Spinal cord (tissue), 10 donors: ENCODE data around the gene ZNF668. TPM values are rescaled to one million over a fixed set of nuclear protein-coding genes. Genes with fewer than 3 reads are reported as not detected.
"Not testable (repeated sequence)": the region's sequence is repeated elsewhere in the genome, so short reads cannot be mapped to it uniquely, and the experiment has no call there.

ENCODE experiments used
- DNase-seq, 6 donors: peaks; one replicate each; pipeline versions ENCODE4 v3.0.0 to v3.0.0-alpha.2; 2013 to 2015; ENCODE audit warnings: low spot score in 6 of 6, low read depth in 4 of 6
- H3K27ac ChIP-seq: one replicate; pipeline ENCODE4 v1.5.1; 2013; ENCODE audit warnings: low read depth, low read length, control low read depth
- H3K27me3 ChIP-seq: one replicate; pipeline ENCODE4 v1.6.1; 2013; ENCODE audit warnings: low read length; ENCODE audit not compliant: control insufficient read depth, insufficient read depth
- H3K36me3 ChIP-seq: one replicate; pipeline ENCODE4 v1.6.1; 2013; ENCODE audit warnings: low read length; ENCODE audit not compliant: control insufficient read depth, insufficient read depth
- H3K4me1 ChIP-seq: one replicate; pipeline ENCODE4 v1.6.1; 2013; ENCODE audit warnings: low read length; ENCODE audit not compliant: control insufficient read depth, insufficient read depth
- H3K4me3 ChIP-seq: one replicate; pipeline ENCODE4 v1.5.1; 2013; ENCODE audit warnings: low read depth, low read length, control low read depth
- H3K9me3 ChIP-seq: one replicate; pipeline ENCODE4 v1.6.1; 2013; ENCODE audit warnings: low read length; ENCODE audit not compliant: control insufficient read depth, insufficient read depth
- WGBS: methylation state at CpG from one replicate; pipeline ENCODE4 v1.1.5; 2013; ENCODE audit warnings: missing lambda C conversion rate; ENCODE audit not compliant: insufficient coverage; 5-methylcytosine and 5-hydroxymethylcytosine counted together
- polyA plus RNA-seq, 2 donors: library from polyadenylated mRNA; unstranded; fragments of 120-200 nt; gene quantifications; one replicate each; pipeline ENCODE4 v1.2.1, GENCODE V29; 2013; ENCODE audit not compliant: insufficient read length in 2 of 2
- total RNA-seq, 2 donors: library from RNA; depleted of rRNA in 1 of 2; stranded (reverse); fragments of 120-200 nt in 1 of 2; fragments of >200 nt in 1 of 2; gene quantifications; one replicate each; pipeline versions ENCODE4 v1.2.3 to v1.2.4, GENCODE V29; 2013 to 2014
- donor health status: healthy.

ZNF668 gene
- total and polyA plus RNA-seq, 4 donors = 4.9 to 12.6 (median 9.2) TPM

GRCh38 chr16:31020536-31020935, 53.5 kb downstream of the ZNF668 start:
- WGBS = 83% methylated on average over 1 of the region's 3 CpGs
- H3K27me3 ChIP-seq = no peaks in the 10 kb centered on the region
- no peak for DNase-seq
- H3K36me3 ChIP-seq = no peaks in the 10 kb centered on the region
- H3K4me3 ChIP-seq = no peak overlapping the region
- no peaks in the 10 kb centered on the region for H3K4me1 ChIP-seq
- no peak overlapping the region for H3K27ac ChIP-seq
- no peaks in the 10 kb centered on the region for H3K9me3 ChIP-seq

- not testable (repeated sequence) for H3K9me3 ChIP-seq, H3K4me1 ChIP-seq, H3K27ac ChIP-seq, H3K27me3 ChIP-seq, DNase-seq, H3K36me3 ChIP-seq, H3K4me3 ChIP-seq
- no CpG with 5 or more reads among the region's 10 CpGs for WGBS
These were observed 56.3 kb downstream of the ZNF668 start for GRCh38 chr16:31017756-31018155.

- Histone ChIP-seq H3K4me3 (no peak overlapping the region), H3K27me3 (no peaks in the 10 kb centered on the region), H3K27ac (no peak overlapping the region), H3K36me3 (no peaks in the 10 kb centered on the region), H3K9me3 (no peaks in the 10 kb centered on the region), H3K4me1 (peaks cover 5% of the 10 kb centered on the region)
- WGBS = 68% methylated on average over 6 of the region's 6 CpGs
- peak in 1 of 6 donors; percentile 21 for DNase-seq
These were observed 58.0 kb downstream of the ZNF668 start for GRCh38 chr16:31016018-31016417.

GRCh38 chr16:31013292-31013691, 60.7 kb downstream of the ZNF668 start:
- H3K36me3 ChIP-seq, H3K27ac ChIP-seq, H3K27me3 ChIP-seq, DNase-seq, H3K4me3 ChIP-seq, H3K9me3 ChIP-seq: not testable (repeated sequence)
- peaks cover 21% of the 10 kb centered on the region for H3K4me1 ChIP-seq

GRCh38 chr16:31011815-31012214, 62.2 kb downstream of the ZNF668 start:
- H3K4me3 ChIP-seq, H3K27ac ChIP-seq, H3K9me3 ChIP-seq, H3K27me3 ChIP-seq, DNase-seq, H3K36me3 ChIP-seq: not testable (repeated sequence)
- peaks cover 25% of the 10 kb centered on the region for H3K4me1 ChIP-seq
- 98% methylated on average over 5 of the region's 7 CpGs for WGBS

Other genes with a start within 250 kb of the ZNF668 start
- gene BCL7C, start 180.2 kb downstream of the ZNF668 start, total RNA-seq = 10 to 100 TPM; 27.0 to 71.7 TPM
- gene BCL7C, start 180.2 kb downstream of the ZNF668 start, polyA plus RNA-seq = 10 to 100 TPM; 39.7 to 48.2 TPM
- 1 to 10 TPM in 1 of 2 donors, under 1 TPM in 1; 0.79 to 2.1 TPM for gene CTF1, start 177.6 kb downstream of the ZNF668 start, total RNA-seq
- 1 to 10 TPM; 4.0 to 6.1 TPM for gene CTF1, start 177.6 kb downstream of the ZNF668 start, polyA plus RNA-seq
- gene FBXL19, start 150.7 kb downstream of the ZNF668 start, total RNA-seq = 10 to 100 TPM; 15.8 to 23.9 TPM
- gene FBXL19, start 150.7 kb downstream of the ZNF668 start, polyA plus RNA-seq = 10 to 100 TPM; 86.4 to 90.1 TPM
- gene ORAI3, start 125.2 kb downstream of the ZNF668 start, total RNA-seq = 10 to 100 TPM; 10.4 to 28.0 TPM
- 10 to 100 TPM; 13.9 to 15.5 TPM for gene ORAI3, start 125.2 kb downstream of the ZNF668 start, polyA plus RNA-seq
- 1 to 10 TPM; 2.3 to 5.0 TPM for gene SETD1A, start 116.5 kb downstream of the ZNF668 start, total RNA-seq
- 10 to 100 TPM; 16.7 to 17.4 TPM for gene SETD1A, start 116.5 kb downstream of the ZNF668 start, polyA plus RNA-seq
- 10 to 100 TPM in 1 of 2 donors, 1 to 10 TPM in 1; 9.2 to 14.7 TPM for gene HSD3B7, start 89.0 kb downstream of the ZNF668 start, total RNA-seq
- gene HSD3B7, start 89.0 kb downstream of the ZNF668 start, polyA plus RNA-seq = 1 to 10 TPM; 5.7 to 7.6 TPM
- 10 to 100 TPM; 16.0 to 46.5 TPM for gene STX1B, start 63.6 kb downstream of the ZNF668 start, total RNA-seq
- gene STX1B, start 63.6 kb downstream of the ZNF668 start, polyA plus RNA-seq = 100 to 1,000 TPM; 116 to 130 TPM
- gene STX4, start 40.7 kb downstream of the ZNF668 start, total RNA-seq = 10 to 100 TPM; 28.6 to 45.2 TPM
- 10 to 100 TPM; 84.9 to 91.6 TPM for gene STX4, start 40.7 kb downstream of the ZNF668 start, polyA plus RNA-seq
- 10 to 100 TPM in 1 of 2 donors, 1 to 10 TPM in 1; 5.9 to 14.4 TPM for gene ZNF646, start 182 bp upstream of the ZNF668 start, total RNA-seq
- 10 to 100 TPM; 11.2 to 11.9 TPM for gene ZNF646, start 182 bp upstream of the ZNF668 start, polyA plus RNA-seq
- gene PRSS53, start 14.7 kb upstream of the ZNF668 start, total RNA-seq = 1 to 10 TPM; 2.0 to 9.8 TPM
- gene PRSS53, start 14.7 kb upstream of the ZNF668 start, polyA plus RNA-seq = 1 to 10 TPM; 2.5 to 7.1 TPM
- 100 to 1,000 TPM in 1 of 2 donors, 10 to 100 TPM in 1; 60.0 to 111 TPM for gene VKORC1, start 20.6 kb upstream of the ZNF668 start, total RNA-seq
- gene VKORC1, start 20.6 kb upstream of the ZNF668 start, polyA plus RNA-seq = 100 to 1,000 TPM in 1 of 2 donors, 10 to 100 TPM in 1; 66.5 to 107 TPM
- 10 to 100 TPM; 13.5 to 25.0 TPM for gene BCKDK, start 34.1 kb upstream of the ZNF668 start, total RNA-seq
- gene BCKDK, start 34.1 kb upstream of the ZNF668 start, polyA plus RNA-seq = 10 to 100 TPM; 49.7 TPM
- gene KAT8, start 43.4 kb upstream of the ZNF668 start, total RNA-seq = 10 to 100 TPM; 38.1 to 81.9 TPM
- 10 to 100 TPM; 54.7 to 69.7 TPM for gene KAT8, start 43.4 kb upstream of the ZNF668 start, polyA plus RNA-seq
- gene PRSS8, start 61.5 kb upstream of the ZNF668 start, total RNA-seq = under 1 TPM; 0.10 to 0.94 TPM
- 1 to 10 TPM in 1 of 2 donors, under 1 TPM in 1; 0.46 to 1.5 TPM for gene PRSS8, start 61.5 kb upstream of the ZNF668 start, polyA plus RNA-seq
- 1 to 10 TPM; 1.4 to 2.8 TPM for gene PRSS36, start 75.8 kb upstream of the ZNF668 start, total RNA-seq
- gene PRSS36, start 75.8 kb upstream of the ZNF668 start, polyA plus RNA-seq = 10 to 100 TPM; 10.5 TPM
- gene FUS, start 105.9 kb upstream of the ZNF668 start, total RNA-seq = 10 to 100 TPM; 49.9 to 59.2 TPM
- gene FUS, start 105.9 kb upstream of the ZNF668 start, polyA plus RNA-seq = 100 to 1,000 TPM; 554 to 673 TPM
- gene PYCARD, start 128.5 kb upstream of the ZNF668 start, total RNA-seq = 10 to 100 TPM; 10.6 to 14.3 TPM
- gene PYCARD, start 128.5 kb upstream of the ZNF668 start, polyA plus RNA-seq = 1 to 10 TPM; 6.8 to 7.6 TPM
- gene TRIM72, start 139.9 kb upstream of the ZNF668 start, total RNA-seq = under 1 TPM; 0.22 to 0.50 TPM
- gene TRIM72, start 139.9 kb upstream of the ZNF668 start, polyA plus RNA-seq = 1 to 10 TPM in 1 of 2 donors, under 1 TPM in 1; 0.90 to 1.1 TPM
- gene PYDC1, start 142.9 kb upstream of the ZNF668 start, total RNA-seq = 1 to 10 TPM in 1 of 2 donors, not detected in 1; 1.3 TPM
- gene PYDC1, start 142.9 kb upstream of the ZNF668 start, polyA plus RNA-seq = 1 to 10 TPM in 1 of 2 donors, under 1 TPM in 1; 0.86 to 2.0 TPM
- 10 to 100 TPM in 1 of 2 donors, 1 to 10 TPM in 1; 5.4 to 10.0 TPM for gene ITGAM, start 185.7 kb upstream of the ZNF668 start, total RNA-seq
- 1 to 10 TPM; 4.2 to 5.6 TPM for gene ITGAM, start 185.7 kb upstream of the ZNF668 start, polyA plus RNA-seq